ENCODE results near the gene PGP. TPM values are rescaled to one million over a fixed set of nuclear protein-coding genes. Genes with fewer than 3 reads are reported as not detected.

Gene PGP
- total and polyA plus RNA-seq, 10 of the 15 experiments (the other 5 are each of a cell fraction or from before 2014, with no cell fraction given): 0.42 to 28.0 (median 12.1) TPM

DNA sequence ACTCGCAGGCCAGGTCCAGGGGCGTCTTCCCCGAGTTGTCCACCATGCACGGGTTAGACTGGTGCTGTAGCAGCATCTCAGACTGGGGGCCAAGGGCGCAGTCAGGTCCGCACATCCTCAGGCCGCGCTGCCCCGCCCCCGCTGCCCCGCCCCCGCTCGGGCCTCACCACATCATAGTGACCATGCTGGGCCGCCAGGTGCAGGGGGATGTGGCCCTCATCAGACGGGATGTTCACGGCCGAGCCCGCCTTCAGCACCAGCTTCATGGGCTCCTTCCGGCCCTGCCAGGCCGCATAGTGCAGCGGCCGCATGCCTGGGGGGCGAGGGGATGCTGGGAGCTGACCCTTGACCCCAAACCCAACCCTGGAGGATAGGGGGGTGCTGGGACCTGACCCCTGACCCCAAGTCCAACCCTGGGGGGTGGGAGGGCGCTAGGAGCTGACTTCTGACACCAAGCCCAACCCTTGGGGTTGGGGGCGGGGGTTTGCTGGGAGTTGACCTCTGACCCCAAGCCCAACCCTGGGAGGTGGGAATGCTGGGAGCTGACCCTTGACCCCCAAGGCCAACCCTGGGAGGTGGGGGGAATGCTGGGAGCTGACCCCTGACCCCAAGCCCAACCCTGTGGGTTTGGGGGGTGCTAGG, 25.3 kb downstream of the PGP start:
- ATAC-seq (no peak), DNase-seq (ENCODE audit: low read depth, low spot score) (no peak), FAIRE-seq (no peak)
- BruUV-seq (replicated peaks): no TSS peak
- Histone ChIP-seq H4K20me1 (ENCODE audit: control insufficient read depth, insufficient read depth) (no peaks in the 10 kb centered on the region), H3K36me3 (ENCODE audit: control insufficient read depth in 2 of 2, insufficient read depth in 2 of 2, low read length in 1 of 2) (no peaks in the 10 kb centered on the region), H3K27ac (ENCODE audit: control insufficient read depth, insufficient read depth) (no peak overlapping the region), H3K4me1 (ENCODE audit: control insufficient read depth, insufficient read depth, low read length) (no peaks in the 10 kb centered on the region), H3K4me2 (ENCODE audit: control insufficient read depth, insufficient read depth) (no peak overlapping the region), H3K4me3 (no peak overlapping the region), H3K9me3 (replicated peaks; ENCODE audit: control insufficient read depth, insufficient read depth, low read length) (no peaks in the 10 kb centered on the region), H3K9ac (ENCODE audit: control insufficient read depth, insufficient read depth, low read length) (no peak overlapping the region), H2AFZ (ENCODE audit: control insufficient read depth, low read depth, low read length) (no peak overlapping the region), H3K27me3 (replicated peaks in 1 of 2; ENCODE audit: control insufficient read depth in 2 of 2, insufficient read depth in 2 of 2, low read length in 1 of 2) (no peaks in the 10 kb centered on the region), H3K79me2 (ENCODE audit: control insufficient read depth, insufficient read depth, low read length) (no peaks in the 10 kb centered on the region)
- ChIA-PET RAD21 (ENCODE audit: unreplicated experiment) (no interaction called here), POLR2A (no interaction called here), SMC1A (ENCODE audit: uncharacterized antibody, unreplicated experiment) (no interaction called here), CTCF (no interaction called here)
- in situ Hi-C loops (cut with MboI): no loop called here
- TF ChIP-seq, protein P1, sequence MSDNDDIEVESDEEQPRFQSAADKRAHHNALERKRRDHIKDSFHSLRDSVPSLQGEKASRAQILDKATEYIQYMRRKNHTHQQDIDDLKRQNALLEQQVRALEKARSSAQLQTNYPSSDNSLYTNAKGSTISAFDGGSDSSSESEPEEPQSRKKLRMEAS (IDR thresholded peaks at IDR 0.05; ENCODE audit: low read depth, low read length): no peak
- TF ChIP-seq, protein P2, sequence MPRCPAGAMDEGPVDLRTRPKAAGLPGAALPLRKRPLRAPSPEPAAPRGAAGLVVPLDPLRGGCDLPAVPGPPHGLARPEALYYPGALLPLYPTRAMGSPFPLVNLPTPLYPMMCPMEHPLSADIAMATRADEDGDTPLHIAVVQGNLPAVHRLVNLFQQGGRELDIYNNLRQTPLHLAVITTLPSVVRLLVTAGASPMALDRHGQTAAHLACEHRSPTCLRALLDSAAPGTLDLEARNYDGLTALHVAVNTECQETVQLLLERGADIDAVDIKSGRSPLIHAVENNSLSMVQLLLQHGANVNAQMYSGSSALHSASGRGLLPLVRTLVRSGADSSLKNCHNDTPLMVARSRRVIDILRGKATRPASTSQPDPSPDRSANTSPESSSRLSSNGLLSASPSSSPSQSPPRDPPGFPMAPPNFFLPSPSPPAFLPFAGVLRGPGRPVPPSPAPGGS (IDR thresholded peaks at IDR 0.05; ENCODE audit: borderline replicate concordance, insufficient read depth, low read depth, low read length, poor library complexity, severe bottlenecking): no peak
- no peak for TF ChIP-seq CEBPB (IDR thresholded peaks at IDR 0.05; ENCODE audit: borderline replicate concordance in 1 of 2, low read depth in 2 of 2, low read length in 2 of 2)
- TF ChIP-seq NR2F1 (conservative IDR thresholded peaks at IDR 0.05): peak; percentile 62; the same call in 1 of the 2 replicates
- TF ChIP-seq NR2C1 (IDR thresholded peaks at IDR 0.05): peak; percentile 57; the same call in 1 of the 2 replicates
- TF ChIP-seq ZBED1 (IDR thresholded peaks at IDR 0.05; ENCODE audit: borderline replicate concordance): no peak
- no peak for TF ChIP-seq KAT2A (conservative IDR thresholded peaks at IDR 0.05; ENCODE audit: control insufficient read depth, low read depth, low read length)
- no peak for TF ChIP-seq POLR2AphosphoS2 (IDR thresholded peaks at IDR 0.05; ENCODE audit: low read depth, low read length)
- TF ChIP-seq, protein P3, sequence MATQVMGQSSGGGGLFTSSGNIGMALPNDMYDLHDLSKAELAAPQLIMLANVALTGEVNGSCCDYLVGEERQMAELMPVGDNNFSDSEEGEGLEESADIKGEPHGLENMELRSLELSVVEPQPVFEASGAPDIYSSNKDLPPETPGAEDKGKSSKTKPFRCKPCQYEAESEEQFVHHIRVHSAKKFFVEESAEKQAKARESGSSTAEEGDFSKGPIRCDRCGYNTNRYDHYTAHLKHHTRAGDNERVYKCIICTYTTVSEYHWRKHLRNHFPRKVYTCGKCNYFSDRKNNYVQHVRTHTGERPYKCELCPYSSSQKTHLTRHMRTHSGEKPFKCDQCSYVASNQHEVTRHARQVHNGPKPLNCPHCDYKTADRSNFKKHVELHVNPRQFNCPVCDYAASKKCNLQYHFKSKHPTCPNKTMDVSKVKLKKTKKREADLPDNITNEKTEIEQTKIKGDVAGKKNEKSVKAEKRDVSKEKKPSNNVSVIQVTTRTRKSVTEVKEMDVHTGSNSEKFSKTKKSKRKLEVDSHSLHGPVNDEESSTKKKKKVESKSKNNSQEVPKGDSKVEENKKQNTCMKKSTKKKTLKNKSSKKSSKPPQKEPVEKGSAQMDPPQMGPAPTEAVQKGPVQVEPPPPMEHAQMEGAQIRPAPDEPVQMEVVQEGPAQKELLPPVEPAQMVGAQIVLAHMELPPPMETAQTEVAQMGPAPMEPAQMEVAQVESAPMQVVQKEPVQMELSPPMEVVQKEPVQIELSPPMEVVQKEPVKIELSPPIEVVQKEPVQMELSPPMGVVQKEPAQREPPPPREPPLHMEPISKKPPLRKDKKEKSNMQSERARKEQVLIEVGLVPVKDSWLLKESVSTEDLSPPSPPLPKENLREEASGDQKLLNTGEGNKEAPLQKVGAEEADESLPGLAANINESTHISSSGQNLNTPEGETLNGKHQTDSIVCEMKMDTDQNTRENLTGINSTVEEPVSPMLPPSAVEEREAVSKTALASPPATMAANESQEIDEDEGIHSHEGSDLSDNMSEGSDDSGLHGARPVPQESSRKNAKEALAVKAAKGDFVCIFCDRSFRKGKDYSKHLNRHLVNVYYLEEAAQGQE (IDR thresholded peaks at IDR 0.05; ENCODE audit: low read depth, low read length): no peak
- WGBS (ENCODE audit: insufficient coverage, insufficient replicate concordance, low lambda C conversion rate, missing lambda C conversion rate): 64% methylated on average over 25 of the region's 25 CpGs
- intact Hi-C loops (cut with micrococcal nuclease; ENCODE audit: unreplicated experiment): no loop called here
